ENCODE measurements around the gene TMEM44.

DNA sequence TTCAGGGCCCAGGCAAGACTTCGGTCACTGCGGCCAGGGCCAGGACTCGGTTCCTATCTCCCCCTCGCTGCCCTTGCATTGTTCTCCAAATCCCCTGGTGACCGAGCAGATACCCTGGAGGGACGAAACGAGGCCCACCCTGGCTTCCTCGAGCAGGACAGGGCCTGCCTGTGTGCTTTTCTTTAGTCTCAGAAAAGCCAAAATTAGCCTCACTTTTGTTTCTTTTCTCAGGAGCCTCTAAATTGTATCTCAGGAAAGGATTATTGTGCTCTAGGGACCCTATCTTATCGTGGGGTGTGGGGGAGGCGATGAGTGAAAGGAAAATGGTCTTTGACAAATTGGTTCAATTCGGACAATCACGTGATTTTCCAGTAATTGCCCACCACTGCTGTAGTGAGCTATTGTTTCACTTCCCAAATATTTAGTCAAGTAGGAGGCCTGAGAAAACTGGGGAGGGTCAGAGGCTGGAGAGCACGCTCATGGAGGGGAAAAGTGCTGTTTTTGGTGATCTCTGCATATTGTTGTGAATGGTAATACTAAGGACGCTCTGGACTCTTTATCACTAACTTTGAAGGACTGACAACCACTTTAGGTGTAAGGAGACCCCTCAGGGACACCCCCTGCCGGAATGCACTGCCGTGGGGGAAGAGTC is 61.6 kb downstream of the TMEM44 start:
- no peak for TF ChIP-seq ZFP3 (CRISPR knock-in tag; IDR thresholded peaks at IDR 0.05)
- no peak for TF ChIP-seq ARNTL (CRISPR knock-in tag; IDR thresholded peaks at IDR 0.05; ENCODE audit: borderline replicate concordance, low read depth)
- TF ChIP-seq, protein P1, sequence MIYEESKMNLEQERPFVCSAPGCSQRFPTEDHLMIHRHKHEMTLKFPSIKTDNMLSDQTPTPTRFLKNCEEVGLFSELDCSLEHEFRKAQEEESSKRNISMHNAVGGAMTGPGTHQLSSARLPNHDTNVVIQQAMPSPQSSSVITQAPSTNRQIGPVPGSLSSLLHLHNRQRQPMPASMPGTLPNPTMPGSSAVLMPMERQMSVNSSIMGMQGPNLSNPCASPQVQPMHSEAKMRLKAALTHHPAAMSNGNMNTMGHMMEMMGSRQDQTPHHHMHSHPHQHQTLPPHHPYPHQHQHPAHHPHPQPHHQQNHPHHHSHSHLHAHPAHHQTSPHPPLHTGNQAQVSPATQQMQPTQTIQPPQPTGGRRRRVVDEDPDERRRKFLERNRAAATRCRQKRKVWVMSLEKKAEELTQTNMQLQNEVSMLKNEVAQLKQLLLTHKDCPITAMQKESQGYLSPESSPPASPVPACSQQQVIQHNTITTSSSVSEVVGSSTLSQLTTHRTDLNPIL (CRISPR knock-in tag; IDR thresholded peaks at IDR 0.05; ENCODE audit: low read depth), result no peak
- TF ChIP-seq ZC3H10 (CRISPR knock-in tag; IDR thresholded peaks at IDR 0.05), result no peak
- TF ChIP-seq, protein P2, sequence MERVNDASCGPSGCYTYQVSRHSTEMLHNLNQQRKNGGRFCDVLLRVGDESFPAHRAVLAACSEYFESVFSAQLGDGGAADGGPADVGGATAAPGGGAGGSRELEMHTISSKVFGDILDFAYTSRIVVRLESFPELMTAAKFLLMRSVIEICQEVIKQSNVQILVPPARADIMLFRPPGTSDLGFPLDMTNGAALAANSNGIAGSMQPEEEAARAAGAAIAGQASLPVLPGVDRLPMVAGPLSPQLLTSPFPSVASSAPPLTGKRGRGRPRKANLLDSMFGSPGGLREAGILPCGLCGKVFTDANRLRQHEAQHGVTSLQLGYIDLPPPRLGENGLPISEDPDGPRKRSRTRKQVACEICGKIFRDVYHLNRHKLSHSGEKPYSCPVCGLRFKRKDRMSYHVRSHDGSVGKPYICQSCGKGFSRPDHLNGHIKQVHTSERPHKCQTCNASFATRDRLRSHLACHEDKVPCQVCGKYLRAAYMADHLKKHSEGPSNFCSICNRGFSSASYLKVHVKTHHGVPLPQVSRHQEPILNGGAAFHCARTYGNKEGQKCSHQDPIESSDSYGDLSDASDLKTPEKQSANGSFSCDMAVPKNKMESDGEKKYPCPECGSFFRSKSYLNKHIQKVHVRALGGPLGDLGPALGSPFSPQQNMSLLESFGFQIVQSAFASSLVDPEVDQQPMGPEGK (CRISPR knock-in tag; IDR thresholded peaks at IDR 0.05; ENCODE audit: borderline replicate concordance), result no peak
- no peak for TF ChIP-seq PPARA (CRISPR knock-in tag; IDR thresholded peaks at IDR 0.05; ENCODE audit: borderline replicate concordance)

Measured in SK-N-SH treated with all-trans-retinoic acid at 6 μM for 48 hours (cell line).